ENCODE data around the gene SRRM5. TPM values are rescaled to one million over a fixed set of nuclear protein-coding genes. Genes with fewer than 3 reads are reported as not detected.

SRRM5 gene
- total RNA-seq, 1 donor from 2014 or later = 0.23 TPM

- H3K9ac ChIP-seq (ENCODE audit: low read length) = no peak overlapping the region
- H3K27ac Mint-ChIP-seq (ENCODE audit: unreplicated experiment) = no peak overlapping the region
- peaks cover 12% of the 10 kb centered on the region for H4K20me1 ChIP-seq (ENCODE audit: insufficient read depth, low read length)
- peaks cover 4% of the 10 kb centered on the region for H3K4me1 ChIP-seq (ENCODE audit: insufficient read depth, low read length)
- no peak overlapping the region for H3K4me3 ChIP-seq (ENCODE audit: insufficient read depth, low read depth, low read length)
- no peaks in the 10 kb centered on the region for H3K27me3 Mint-ChIP-seq (ENCODE audit: low read depth, unreplicated experiment)
- no peak overlapping the region for H3K4me2 ChIP-seq (ENCODE audit: low read length)
- no peaks in the 10 kb centered on the region for H3K4me1 Mint-ChIP-seq (ENCODE audit: low read depth, unreplicated experiment)
- H3K4me3 Mint-ChIP-seq (ENCODE audit: unreplicated experiment) = no peak overlapping the region
- DNase-seq (ENCODE audit: low read depth) = no peak
- H3K9me3 Mint-ChIP-seq (ENCODE audit: unreplicated experiment) = no peaks in the 10 kb centered on the region
- H3K27ac ChIP-seq (ENCODE audit: low read depth, low read length) = no peak overlapping the region
- H3K27me3 ChIP-seq (ENCODE audit: insufficient read depth, low read length) = no peaks in the 10 kb centered on the region
- no peaks in the 10 kb centered on the region for H3K9me3 ChIP-seq (ENCODE audit: insufficient read depth, low read depth, low read length)
- H3K79me2 ChIP-seq (ENCODE audit: insufficient read depth, low read length) = peaks cover 25% of the 10 kb centered on the region
- no peak for FAIRE-seq
- H3K36me3 Mint-ChIP-seq (ENCODE audit: low read depth, unreplicated experiment) = peaks cover 1% of the 10 kb centered on the region
- H2AFZ ChIP-seq (ENCODE audit: low read depth, low read length) = no peak overlapping the region
- peaks cover 5% of the 10 kb centered on the region for H3K36me3 ChIP-seq (ENCODE audit: insufficient read depth, low read length)
- no peak for TF ChIP-seq CTCF (IDR thresholded peaks at IDR 0.05; ENCODE audit: insufficient read depth, low read depth, low read length)
- no peak for TF ChIP-seq EZH2 (IDR thresholded peaks at IDR 0.05; ENCODE audit: insufficient read depth, low read length)
Measured at GRCh38 chr19:43569657-43570056, 42.2 kb upstream of the SRRM5 start.

- FAIRE-seq = no peak
- H3K4me3 Mint-ChIP-seq (ENCODE audit: unreplicated experiment) = no peak overlapping the region
Measured at GRCh38 chr19:43570174-43570791, 41.6 kb upstream of the SRRM5 start.

More at GRCh38 chr19:43570174-43570791, 41.6 kb upstream of the SRRM5 start:
- no peak overlapping the region for H2AFZ ChIP-seq (ENCODE audit: low read depth, low read length)
- Mint-ChIP-seq H3K36me3 (ENCODE audit: low read depth, unreplicated experiment) (peaks cover 1% of the 10 kb centered on the region), H3K4me1 (ENCODE audit: low read depth, unreplicated experiment) (peaks cover 2% of the 10 kb centered on the region), H3K27me3 (ENCODE audit: low read depth, unreplicated experiment) (no peaks in the 10 kb centered on the region), H3K27ac (ENCODE audit: unreplicated experiment) (no peak overlapping the region), H3K9me3 (ENCODE audit: unreplicated experiment) (no peaks in the 10 kb centered on the region)
- no peaks in the 10 kb centered on the region for H3K9me3 ChIP-seq (ENCODE audit: insufficient read depth, low read depth, low read length)
- no peak overlapping the region for H3K4me2 ChIP-seq (ENCODE audit: low read length)
- H3K27ac ChIP-seq (ENCODE audit: low read depth, low read length) = no peak overlapping the region
- no peaks in the 10 kb centered on the region for H3K27me3 ChIP-seq (ENCODE audit: insufficient read depth, low read length)
- no peak overlapping the region for H3K9ac ChIP-seq (ENCODE audit: low read length)
- H3K4me1 ChIP-seq (ENCODE audit: insufficient read depth, low read length) = peaks cover 7% of the 10 kb centered on the region
- DNase-seq (ENCODE audit: low read depth) = no peak
- peaks cover 31% of the 10 kb centered on the region for H3K79me2 ChIP-seq (ENCODE audit: insufficient read depth, low read length)
- no peak overlapping the region for H3K4me3 ChIP-seq (ENCODE audit: insufficient read depth, low read depth, low read length)
- no peak for TF ChIP-seq EZH2 (IDR thresholded peaks at IDR 0.05; ENCODE audit: insufficient read depth, low read length)
- TF ChIP-seq CTCF (IDR thresholded peaks at IDR 0.05; ENCODE audit: insufficient read depth, low read depth, low read length) = no peak
- H3K36me3 ChIP-seq (ENCODE audit: insufficient read depth, low read length) = peaks cover 5% of the 10 kb centered on the region
- peaks cover 12% of the 10 kb centered on the region for H4K20me1 ChIP-seq (ENCODE audit: insufficient read depth, low read length)
